SH-SY5Y (cell line): ENCODE measurements around the gene HSPA1A.

Experiments used
- GATA2 ChIP-seq: IDR thresholded peaks from 2 replicates; pipeline ENCODE4 v1.6.1; 2011; ENCODE audit warnings: mild to moderate bottlenecking, low read depth, low read length
- GATA3 ChIP-seq: IDR thresholded peaks from 2 replicates; pipeline ENCODE4 v1.6.1; 2011; ENCODE audit warnings: low read depth, mild to moderate bottlenecking, low read length, moderate library complexity

DNA sequence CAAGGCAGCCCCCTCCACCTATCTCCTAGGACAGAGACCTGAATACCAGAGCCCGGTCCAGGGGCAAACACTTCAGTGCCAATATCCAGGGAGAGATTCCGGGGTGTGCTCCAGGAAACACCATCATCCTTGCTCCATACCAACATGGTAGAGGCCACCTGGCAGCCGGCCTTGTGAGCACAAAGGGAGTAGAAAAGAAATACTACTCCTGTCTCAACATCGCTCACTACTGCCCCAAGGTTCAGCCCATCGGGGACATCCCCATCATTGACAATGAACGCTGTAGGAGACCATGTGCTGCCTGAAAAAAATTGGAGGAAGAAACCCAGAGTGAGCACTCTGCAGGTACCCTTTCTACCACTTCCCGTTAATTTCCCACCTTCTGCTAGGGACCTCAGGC, 45.8 kb downstream of the HSPA1A start:
- TF ChIP-seq GATA2 (no peak), GATA3 (no peak)
